HepG2 (cell line): Measurements from ENCODE around the gene RGP1. TPM values are rescaled to one million over a fixed set of nuclear protein-coding genes. Genes with fewer than 3 reads are reported as not detected.

ENCODE experiments used
- CBFB ChIP-seq: sonication (generic); formaldehyde crosslinking; IDR thresholded peaks from 2 replicates; pipeline ENCODE4 v1.4.0; 2020; ENCODE audit warnings: missing genetic modification reagents
- DMTF1 ChIP-seq: sonication (generic); formaldehyde crosslinking; IDR thresholded peaks from 2 replicates; pipeline ENCODE4 v1.4.0; 2020; ENCODE audit warnings: mild to moderate bottlenecking, missing genetic modification reagents
- EHMT2 ChIP-seq: fragments of 200-600 bp; sonication (generic); IDR thresholded peaks from 2 replicates; pipeline ENCODE4 v1.7.0; 2017; ENCODE audit warnings: antibody characterized with exemption, low read depth, low read length, borderline replicate concordance
- GPN1 ChIP-seq: sonication (generic); formaldehyde crosslinking; IDR thresholded peaks from 2 replicates; pipeline ENCODE4 v1.5.1; 2020; ENCODE audit warnings: missing genetic modification reagents, borderline replicate concordance
- NR2F2 ChIP-seq: IDR thresholded peaks from 2 replicates; pipeline ENCODE4 v1.6.1; 2012; ENCODE audit warnings: low read depth, inconsistent platforms, borderline replicate concordance
- RBFOX2 ChIP-seq: fragments of 200-400 bp; formaldehyde crosslinking; IDR thresholded peaks from 2 replicates; pipeline ENCODE4 v1.6.1; 2017; ENCODE audit warnings: low read depth, mild to moderate bottlenecking, low read length
- RFXANK ChIP-seq: IDR thresholded peaks from 2 replicates; pipeline ENCODE4 v1.6.1; 2016
- SMARCC2 ChIP-seq: fragments of 450-650 bp; IDR thresholded peaks from 2 replicates; pipeline ENCODE4 v1.6.1; 2017; ENCODE audit warnings: antibody characterized with exemption, mild to moderate bottlenecking
- SUZ12 ChIP-seq: fragments of 150-350 bp; IDR thresholded peaks from 2 replicates; pipeline ENCODE4 v1.6.1; 2014; ENCODE audit warnings: low read depth, low read length
- ZBTB42 ChIP-seq: sonication (generic); formaldehyde crosslinking; IDR thresholded peaks from 2 replicates; pipeline ENCODE4 v1.5.0; 2020; ENCODE audit warnings: mild to moderate bottlenecking, missing genetic modification reagents
- ZHX2 ChIP-seq, 2 experiments: sonication (generic) in 1 of 2; formaldehyde crosslinking in 1 of 2; IDR thresholded peaks; 2 replicates each; pipeline versions ENCODE4 v1.6.1 to v1.9.0; 2014 to 2022; ENCODE audit warnings: antibody characterized with exemption in 1 of 2, borderline replicate concordance in 1 of 2, inconsistent platforms in 1 of 2, low read depth in 1 of 2, missing genetic modification reagents in 1 of 2
- ZMAT5 ChIP-seq: sonication (generic); formaldehyde crosslinking; IDR thresholded peaks from 2 replicates; pipeline ENCODE4 v1.5.0; 2020; ENCODE audit warnings: mild to moderate bottlenecking, low read depth, missing genetic modification reagents, borderline replicate concordance
- ZNF124 ChIP-seq: sonication (generic); formaldehyde crosslinking; IDR thresholded peaks from 2 replicates; pipeline ENCODE4 v1.4.0; 2020; ENCODE audit warnings: missing genetic modification reagents
- ZNF446 ChIP-seq: sonication (generic); formaldehyde crosslinking; IDR thresholded peaks from 2 replicates; pipeline ENCODE4 v1.5.0; 2020; ENCODE audit warnings: mild to moderate bottlenecking, missing genetic modification reagents
- ZNF484 ChIP-seq: sonication (generic); formaldehyde crosslinking; IDR thresholded peaks from 2 replicates; pipeline ENCODE4 v1.5.1; 2020; ENCODE audit warnings: mild to moderate bottlenecking, low read depth, missing genetic modification reagents, borderline replicate concordance
- ZNF558 ChIP-seq: sonication (generic); formaldehyde crosslinking; IDR thresholded peaks from 2 replicates; pipeline ENCODE4 v1.9.0; 2022; ENCODE audit warnings: mild to moderate bottlenecking, missing genetic modification reagents, borderline replicate concordance
- ZNF597 ChIP-seq: sonication (generic); formaldehyde crosslinking; IDR thresholded peaks from 2 replicates; pipeline ENCODE4 v1.5.0; 2020; ENCODE audit warnings: missing genetic modification reagents
- ZNF713 ChIP-seq: sonication (generic); formaldehyde crosslinking; IDR thresholded peaks from 2 replicates; pipeline ENCODE4 v1.4.0; 2020; ENCODE audit warnings: mild to moderate bottlenecking, missing genetic modification reagents
- ZNF776 ChIP-seq: sonication (generic); formaldehyde crosslinking; IDR thresholded peaks from 2 replicates; pipeline ENCODE4 v1.4.0; 2020; ENCODE audit warnings: mild to moderate bottlenecking, missing genetic modification reagents
- ZSCAN31 ChIP-seq: sonication (generic); formaldehyde crosslinking; IDR thresholded peaks from 2 replicates; pipeline ENCODE4 v1.5.0; 2020; ENCODE audit warnings: low read depth, mild to moderate bottlenecking, missing genetic modification reagents
- polyA plus RNA-seq, 8 experiments: library from polyadenylated mRNA; depleted of rRNA in 3 of 8; stranded (reverse) in 7 of 8; unstranded in 1 of 8; fragments of >200 nt; fragmentation: Illumina TruSeq in 4 of 8; extraction: Trizol in 4 of 8; gene quantifications; 2 replicates each; pipeline versions ENCODE4 v1.2.1 to v1.2.3, GENCODE V29; 2011 to 2016; ENCODE audit warnings: low read depth in 4 of 8, missing spikeins in 1 of 8, mixed read lengths in 1 of 8; ENCODE audit not compliant: insufficient read depth in 1 of 8
- total RNA-seq, 5 experiments: library from RNA; depleted of rRNA; stranded (reverse); fragments of >200 nt; fragmentation: Illumina TruSeq; extraction: Trizol; gene quantifications; 2 replicates each; pipeline ENCODE4 v1.2.3, GENCODE V29; 2016; ENCODE audit warnings: low read depth in 1 of 5
- TF ChIP-seq, protein P1 (sequence below): sonication (generic); formaldehyde crosslinking; IDR thresholded peaks from 2 replicates; pipeline ENCODE4 v1.8.1; 2023; ENCODE audit warnings: mild to moderate bottlenecking, missing genetic modification reagents, borderline replicate concordance

RGP1 gene
- total and polyA plus RNA-seq, 2 of the 13 experiments (the other 11 are each of a cell fraction or from before 2014, with no cell fraction given): 12.7 to 21.0 TPM

- peak; percentile 80 for TF ChIP-seq ZHX2 (IDR thresholded peaks at IDR 0.05; ENCODE audit: low read depth)
- TF ChIP-seq ZHX2 (CRISPR knock-in tag; IDR thresholded peaks at IDR 0.05; ENCODE audit: borderline replicate concordance): no peak
- TF ChIP-seq DMTF1 (CRISPR knock-in tag): no peak
- peak; percentile 60 for TF ChIP-seq SUZ12
- TF ChIP-seq ZSCAN31 (CRISPR knock-in tag): peak; percentile 84
- no peak for TF ChIP-seq SMARCC2
- TF ChIP-seq ZNF713 (CRISPR knock-in tag): no peak
- peak; percentile 56; the same call in 1 of the 2 replicates for TF ChIP-seq ZNF124
- no peak for TF ChIP-seq EHMT2
- TF ChIP-seq GPN1 (CRISPR knock-in tag): no peak
- TF ChIP-seq ZNF597 (CRISPR knock-in tag): no peak
- TF ChIP-seq ZNF484 (CRISPR knock-in tag): no peak
- TF ChIP-seq, protein P1, sequence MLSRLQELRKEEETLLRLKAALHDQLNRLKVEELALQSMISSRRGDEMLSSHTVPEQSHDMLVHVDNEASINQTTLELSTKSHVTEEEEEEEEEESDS (CRISPR knock-in tag): no peak
- TF ChIP-seq ZNF558: peak; percentile 90
- no peak for TF ChIP-seq ZNF446 (CRISPR knock-in tag)
- TF ChIP-seq RFXANK: no peak
- no peak for TF ChIP-seq NR2F2
- peak; percentile 81 for TF ChIP-seq CBFB (CRISPR knock-in tag)
- TF ChIP-seq ZMAT5: no peak
- TF ChIP-seq ZNF776 (CRISPR knock-in tag): no peak
- peak; percentile 92 for TF ChIP-seq RBFOX2
- no peak for TF ChIP-seq ZBTB42 (CRISPR knock-in tag)
Measured at GRCh38 chr9:35732185-35732799, 16.8 kb upstream of the RGP1 start, which contains the start of the genes CREB3 and TLN1 (continued).
